GM18861 (cell line): ENCODE measurements around the gene LAMA3.

Experiments
- ATAC-seq: cut with Tn5 transposase; IDR thresholded peaks from one replicate; pipeline ENCODE4 v1.9.1; 2021; ENCODE audit not compliant: unreplicated experiment

LAMA3 gene

GRCh38 chr18:23844991-23845680 is 155.9 kb downstream of the LAMA3 start:
- ATAC-seq = no peak

GRCh38 chr18:23845988-23846630 is 156.9 kb downstream of the LAMA3 start:
- ATAC-seq = no peak

GRCh38 chr18:23847321-23847986 is 158.2 kb downstream of the LAMA3 start:
- no peak for ATAC-seq

- no peak for ATAC-seq
These were observed 159.9 kb downstream of the LAMA3 start for GRCh38 chr18:23849141-23849540.

GRCh38 chr18:23850215-23850614 is 161.0 kb downstream of the LAMA3 start:
- no peak for ATAC-seq

GRCh38 chr18:23851470-23852002 is 162.3 kb downstream of the LAMA3 start:
- no peak for ATAC-seq

- ATAC-seq = no peak
These were observed 163.2 kb downstream of the LAMA3 start for GRCh38 chr18:23852236-23853045.

- no peak for ATAC-seq
These were observed 164.4 kb downstream of the LAMA3 start for GRCh38 chr18:23853448-23854195.

- no peak for ATAC-seq
These were observed 166.5 kb downstream of the LAMA3 start for GRCh38 chr18:23855721-23856120.

GRCh38 chr18:23856466-23857163 is 167.4 kb downstream of the LAMA3 start:
- no peak for ATAC-seq

- no peak for ATAC-seq
These were observed 167.9 kb downstream of the LAMA3 start for GRCh38 chr18:23857164-23857552.

GRCh38 chr18:23857756-23858155 is 168.5 kb downstream of the LAMA3 start:
- ATAC-seq = no peak

GRCh38 chr18:23859466-23860336 is 170.4 kb downstream of the LAMA3 start:
- no peak for ATAC-seq

- ATAC-seq = no peak
These were observed 172.1 kb downstream of the LAMA3 start for GRCh38 chr18:23861326-23861725.

GRCh38 chr18:23861805-23862470 is 172.7 kb downstream of the LAMA3 start:
- ATAC-seq = no peak

GRCh38 chr18:23864624-23865023 is 175.4 kb downstream of the LAMA3 start:
- no peak for ATAC-seq

GRCh38 chr18:23867006-23867405 is 177.8 kb downstream of the LAMA3 start:
- no peak for ATAC-seq

GRCh38 chr18:23868136-23868785 is 179.0 kb downstream of the LAMA3 start:
- ATAC-seq = no peak
